GM18868 (cell line): ENCODE measurements around the gene OTUB2.

ENCODE experiments used
- ATAC-seq: cut with Tn5 transposase; IDR thresholded peaks from one replicate; pipeline ENCODE4 v1.9.1; 2021; ENCODE audit warnings: mild to moderate bottlenecking, moderate library complexity; ENCODE audit not compliant: unreplicated experiment

OTUB2 gene

GRCh38 chr14:94038921-94039629, 12.9 kb downstream of the OTUB2 start:
- no peak for ATAC-seq

GRCh38 chr14:94040247-94040646, 14.1 kb downstream of the OTUB2 start:
- no peak for ATAC-seq

GRCh38 chr14:94040796-94041195, 14.7 kb downstream of the OTUB2 start:
- ATAC-seq = no peak

GRCh38 chr14:94041551-94042346, 15.6 kb downstream of the OTUB2 start:
- no peak for ATAC-seq

GRCh38 chr14:94042433-94043091, 16.4 kb downstream of the OTUB2 start:
- ATAC-seq = no peak

GRCh38 chr14:94043111-94043755, 17.1 kb downstream of the OTUB2 start:
- no peak for ATAC-seq

- no peak for ATAC-seq
Observed at GRCh38 chr14:94043756-94044475, 17.8 kb downstream of the OTUB2 start.

- ATAC-seq = no peak
Observed at GRCh38 chr14:94044476-94045091, 18.4 kb downstream of the OTUB2 start.

- ATAC-seq = no peak
Observed at GRCh38 chr14:94045101-94045500, 19.0 kb downstream of the OTUB2 start.

- no peak for ATAC-seq
Observed at GRCh38 chr14:94045563-94046345, 19.6 kb downstream of the OTUB2 start.

- no peak for ATAC-seq
Observed at GRCh38 chr14:94046696-94047250, 20.6 kb downstream of the OTUB2 start.

GRCh38 chr14:94047581-94047980, 21.4 kb downstream of the OTUB2 start:
- no peak for ATAC-seq

- no peak for ATAC-seq
Observed at GRCh38 chr14:94048691-94049624, 22.8 kb downstream of the OTUB2 start.

GRCh38 chr14:94049625-94050023, 23.5 kb downstream of the OTUB2 start:
- ATAC-seq = no peak

- no peak for ATAC-seq
Observed at GRCh38 chr14:94050231-94050880, 24.2 kb downstream of the OTUB2 start.

- ATAC-seq = no peak
Observed at GRCh38 chr14:94051115-94051514, 25.0 kb downstream of the OTUB2 start.

- no peak for ATAC-seq
Observed at GRCh38 chr14:94051779-94052178, 25.6 kb downstream of the OTUB2 start.

GRCh38 chr14:94052199-94052598, 26.1 kb downstream of the OTUB2 start:
- ATAC-seq = no peak
